Liver (tissue), 9 donors: ENCODE results near the gene LCE1E. TPM values are rescaled to one million over a fixed set of nuclear protein-coding genes. Genes with fewer than 3 reads are reported as not detected.

Source experiments
- DNase-seq: peaks from one replicate; pipeline ENCODE4 v3.0.0-alpha.2; 2017; ENCODE audit warnings: low spot score
- H3K27ac ChIP-seq, 2 donors: one replicate each; pipeline ENCODE4 v1.7.0; 2013; ENCODE audit warnings: inconsistent platforms in 2 of 2, low read length in 2 of 2, control low read depth in 1 of 2, low read depth in 1 of 2, mild to moderate bottlenecking in 1 of 2
- H3K27me3 ChIP-seq, 4 donors: one replicate each; pipeline versions ENCODE4 v1.6.1 to v1.7.0; 2013; ENCODE audit warnings: low read length in 3 of 4, inconsistent platforms in 1 of 4, mild to moderate bottlenecking in 1 of 4, moderate library complexity in 1 of 4; ENCODE audit not compliant: control insufficient read depth in 4 of 4, insufficient read depth in 4 of 4
- H3K36me3 ChIP-seq, 4 donors: one replicate each; pipeline versions ENCODE4 v1.6.1 to v1.7.0; 2013; ENCODE audit warnings: low read length in 3 of 4, mild to moderate bottlenecking in 3 of 4, low read depth in 1 of 4, moderate library complexity in 1 of 4; ENCODE audit not compliant: control insufficient read depth in 4 of 4, insufficient read depth in 3 of 4
- H3K4me1 ChIP-seq, 4 donors: one replicate each; pipeline versions ENCODE4 v1.6.1 to v1.7.0; 2013; ENCODE audit warnings: low read length in 3 of 4, mild to moderate bottlenecking in 3 of 4, moderate library complexity in 1 of 4; ENCODE audit not compliant: control insufficient read depth in 4 of 4, insufficient read depth in 4 of 4
- H3K4me3 ChIP-seq, 3 donors: one replicate each; pipeline versions ENCODE4 v1.6.1 to v1.7.0; 2013; ENCODE audit warnings: low read length in 3 of 3, control low read depth in 1 of 3, low read depth in 1 of 3, mild to moderate bottlenecking in 1 of 3
- H3K9ac ChIP-seq, 2 donors: one replicate each; pipeline ENCODE4 v1.7.0; 2013; ENCODE audit warnings: low read length in 2 of 2, mild to moderate bottlenecking in 2 of 2, moderate library complexity in 2 of 2, control low read depth in 1 of 2, low read depth in 1 of 2
- H3K9me3 ChIP-seq, 4 donors: one replicate each; pipeline versions ENCODE4 v1.6.1 to v1.7.0; 2013; ENCODE audit warnings: low read length in 3 of 4; ENCODE audit not compliant: control insufficient read depth in 4 of 4
- ATF3 ChIP-seq: IDR thresholded peaks from 2 replicates; pipeline ENCODE4 v1.6.1; 2016; ENCODE audit warnings: antibody characterized with exemption
- CTCF ChIP-seq: fragments of 150-350 bp; IDR thresholded peaks from 2 replicates; pipeline ENCODE4 v1.5.1; 2017; ENCODE audit warnings: improper control_type of control experiment, low read depth, low read length; ENCODE audit not compliant: missing input control
- EGR1 ChIP-seq, 2 donors: IDR thresholded peaks; 2 replicates each; pipeline ENCODE4 v1.6.1; 2016 to 2018; ENCODE audit warnings: antibody characterized with exemption in 2 of 2, low read depth in 2 of 2
- FOXA1 ChIP-seq: IDR thresholded peaks from 2 replicates; pipeline ENCODE4 v1.6.1; 2016; ENCODE audit warnings: antibody characterized with exemption
- FOXA2 ChIP-seq: IDR thresholded peaks from 2 replicates; pipeline ENCODE4 v1.6.1; 2016; ENCODE audit warnings: antibody characterized with exemption
- GABPA ChIP-seq, 2 donors: IDR thresholded peaks in 1 of 2; conservative IDR thresholded peaks in 1 of 2; 2 replicates each; pipeline ENCODE4 v1.6.1; 2016; ENCODE audit warnings: antibody characterized with exemption in 2 of 2, mild to moderate bottlenecking in 1 of 2, moderate library complexity in 1 of 2
- HNF4A ChIP-seq, 2 donors: conservative IDR thresholded peaks; 2 replicates each; pipeline ENCODE4 v1.6.1; 2016; ENCODE audit warnings: antibody characterized with exemption in 2 of 2, mild to moderate bottlenecking in 2 of 2
- HNF4G ChIP-seq: IDR thresholded peaks from 2 replicates; pipeline ENCODE4 v1.6.1; 2016; ENCODE audit warnings: antibody characterized with exemption
- JUND ChIP-seq, 2 donors: IDR thresholded peaks; 2 replicates each; pipeline ENCODE4 v1.6.1; 2016; ENCODE audit warnings: antibody characterized with exemption in 2 of 2
- MAX ChIP-seq: IDR thresholded peaks from 2 replicates; pipeline ENCODE4 v1.6.1; 2016; ENCODE audit warnings: antibody characterized with exemption
- NR2F2 ChIP-seq: IDR thresholded peaks from 2 replicates; pipeline ENCODE4 v1.6.1; 2016; ENCODE audit warnings: antibody characterized with exemption
- RAD21 ChIP-seq, 2 donors: IDR thresholded peaks; 2 replicates each; pipeline ENCODE4 v1.6.1; 2016; ENCODE audit warnings: antibody characterized with exemption in 2 of 2, mild to moderate bottlenecking in 2 of 2
- REST ChIP-seq: IDR thresholded peaks from 2 replicates; pipeline ENCODE4 v1.6.1; 2016; ENCODE audit warnings: antibody characterized with exemption, mild to moderate bottlenecking
- RXRA ChIP-seq, 2 donors: IDR thresholded peaks; 2 replicates each; pipeline ENCODE4 v1.6.1; 2017 to 2018; ENCODE audit warnings: antibody characterized with exemption in 2 of 2, mild to moderate bottlenecking in 1 of 2
- SP1 ChIP-seq: IDR thresholded peaks from 2 replicates; pipeline ENCODE4 v1.6.1; 2018; ENCODE audit warnings: antibody characterized with exemption, mild to moderate bottlenecking
- TAF1 ChIP-seq: conservative IDR thresholded peaks from 2 replicates; pipeline ENCODE4 v1.6.1; 2016; ENCODE audit warnings: antibody characterized with exemption, mild to moderate bottlenecking
- YY1 ChIP-seq: IDR thresholded peaks from 2 replicates; pipeline ENCODE4 v1.6.1; 2016; ENCODE audit warnings: antibody characterized with exemption, mild to moderate bottlenecking
- ZBTB33 ChIP-seq: IDR thresholded peaks from 2 replicates; pipeline ENCODE4 v1.6.1; 2016; ENCODE audit warnings: antibody characterized with exemption
- WGBS: extraction: QIAGEN DNeasy Blood & Tissue Kit; methylation state at CpG from one replicate; pipeline ENCODE4 v1.1.7; 2013; 5-methylcytosine and 5-hydroxymethylcytosine counted together
- polyA plus RNA-seq, 2 donors: library from polyadenylated mRNA; stranded (reverse) in 1 of 2; unstranded in 1 of 2; fragments of 200-250 nt in 1 of 2; fragments of >200 nt in 1 of 2; fragmentation: Nextera tagmentation in 1 of 2; extraction: Ambion mirVana in 1 of 2; gene quantifications; one replicate each; pipeline versions ENCODE4 v1.2.1 to v1.2.3, GENCODE V29; 2013 to 2015
- total RNA-seq, 2 donors: library from RNA; depleted of rRNA; stranded (reverse); fragments of >200 nt; gene quantifications; one replicate each; pipeline ENCODE4 v1.2.3, GENCODE V29; 2014
- donor health status: healthy.
- donor health status: healthy.
- donor health status: healthy.
- donor health status: healthy.
- donor health status: healthy.

The LCE1E gene
- total and polyA plus RNA-seq, 4 donors: not detected

- TF ChIP-seq HNF4A (conservative IDR thresholded peaks at IDR 0.05) (no peak), CTCF (no peak), RAD21 (IDR thresholded peaks at IDR 0.05) (no peak), ATF3 (no peak), FOXA1 (no peak), EGR1 (IDR thresholded peaks at IDR 0.05; ENCODE audit: low read depth in 2 of 2) (no peak), RXRA (IDR thresholded peaks at IDR 0.05) (no peak), SP1 (no peak)
- no peaks in the 10 kb centered on the region for H3K9me3 ChIP-seq
- no peak overlapping the region for H3K4me3 ChIP-seq
- peaks cover 0 to 3% (median 1%) of the 10 kb centered on the region in 4 donors for H3K4me1 ChIP-seq
- H3K27me3 ChIP-seq: no peaks in the 10 kb centered on the region
- H3K9ac ChIP-seq: no peak overlapping the region
- WGBS: 43% methylated on average over 4 of the region's 4 CpGs
- no peak overlapping the region for H3K27ac ChIP-seq
- no peak for DNase-seq
- no peaks in the 10 kb centered on the region for H3K36me3 ChIP-seq
Measured at GRCh38 chr1:152745289-152745704, 40.8 kb upstream of the LCE1E start.

GRCh38 chr1:152745765-152746444 is 40.2 kb upstream of the LCE1E start:
- 68% methylated on average over 6 of the region's 6 CpGs for WGBS
- H3K27me3 ChIP-seq: no peaks in the 10 kb centered on the region
- no peak overlapping the region for H3K4me3 ChIP-seq
- DNase-seq: no peak
- no peak overlapping the region for H3K27ac ChIP-seq
- H3K9ac ChIP-seq: no peak overlapping the region
- H3K36me3 ChIP-seq: no peaks in the 10 kb centered on the region
- TF ChIP-seq ZBTB33 (no peak), GABPA (IDR thresholded peaks at IDR 0.05 in 1 of 2, conservative IDR thresholded peaks at IDR 0.05 in 1 of 2) (no peak), JUND (IDR thresholded peaks at IDR 0.05) (no peak), SP1 (no peak), FOXA2 (no peak), CTCF (no peak), HNF4G (no peak), HNF4A (conservative IDR thresholded peaks at IDR 0.05) (no peak), FOXA1 (no peak), YY1 (no peak), MAX (no peak), TAF1 (no peak), NR2F2 (no peak), ATF3 (no peak), RXRA (IDR thresholded peaks at IDR 0.05) (no peak), REST (no peak), RAD21 (IDR thresholded peaks at IDR 0.05) (no peak), EGR1 (IDR thresholded peaks at IDR 0.05; ENCODE audit: low read depth in 2 of 2) (no peak)
- H3K9me3 ChIP-seq: no peaks in the 10 kb centered on the region
- peaks cover 0 to 3% (median 1%) of the 10 kb centered on the region in 4 donors for H3K4me1 ChIP-seq
